RKO (cell line): ENCODE results near the gene LAMTOR4.
A peak's percentile ranks its signal among the peaks of the same experiment; 100 is the strongest.
"Not testable (repeated sequence)": the region's sequence is repeated elsewhere in the genome, so short reads cannot be mapped to it uniquely, and the experiment has no call there.

Experiments
- DNase-seq: peaks from one replicate; pipeline ENCODE4 v3.0.0-alpha.2; 2016; ENCODE audit warnings: low spot score

LAMTOR4 gene

DNA sequence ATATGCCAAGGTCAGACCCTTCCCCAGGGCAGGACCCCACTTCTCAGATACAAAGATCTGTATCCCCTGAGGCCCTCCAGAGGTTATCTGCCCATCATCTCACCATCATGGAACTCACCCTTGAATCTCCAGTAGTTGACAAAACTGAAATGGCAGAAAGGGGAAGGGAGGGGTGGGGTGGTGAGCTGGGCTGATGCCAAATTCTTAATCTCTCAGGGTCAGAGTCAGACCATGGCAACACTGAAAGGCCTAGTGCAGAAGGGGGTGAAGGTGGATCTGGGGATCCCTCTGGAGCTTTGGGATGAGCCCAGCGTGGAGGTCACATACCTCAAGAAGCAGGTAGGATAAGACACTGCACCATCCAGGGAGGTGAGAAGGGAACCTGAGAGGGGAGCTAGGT lies 26.1 kb upstream of the LAMTOR4 start:
- no peak for DNase-seq

DNA sequence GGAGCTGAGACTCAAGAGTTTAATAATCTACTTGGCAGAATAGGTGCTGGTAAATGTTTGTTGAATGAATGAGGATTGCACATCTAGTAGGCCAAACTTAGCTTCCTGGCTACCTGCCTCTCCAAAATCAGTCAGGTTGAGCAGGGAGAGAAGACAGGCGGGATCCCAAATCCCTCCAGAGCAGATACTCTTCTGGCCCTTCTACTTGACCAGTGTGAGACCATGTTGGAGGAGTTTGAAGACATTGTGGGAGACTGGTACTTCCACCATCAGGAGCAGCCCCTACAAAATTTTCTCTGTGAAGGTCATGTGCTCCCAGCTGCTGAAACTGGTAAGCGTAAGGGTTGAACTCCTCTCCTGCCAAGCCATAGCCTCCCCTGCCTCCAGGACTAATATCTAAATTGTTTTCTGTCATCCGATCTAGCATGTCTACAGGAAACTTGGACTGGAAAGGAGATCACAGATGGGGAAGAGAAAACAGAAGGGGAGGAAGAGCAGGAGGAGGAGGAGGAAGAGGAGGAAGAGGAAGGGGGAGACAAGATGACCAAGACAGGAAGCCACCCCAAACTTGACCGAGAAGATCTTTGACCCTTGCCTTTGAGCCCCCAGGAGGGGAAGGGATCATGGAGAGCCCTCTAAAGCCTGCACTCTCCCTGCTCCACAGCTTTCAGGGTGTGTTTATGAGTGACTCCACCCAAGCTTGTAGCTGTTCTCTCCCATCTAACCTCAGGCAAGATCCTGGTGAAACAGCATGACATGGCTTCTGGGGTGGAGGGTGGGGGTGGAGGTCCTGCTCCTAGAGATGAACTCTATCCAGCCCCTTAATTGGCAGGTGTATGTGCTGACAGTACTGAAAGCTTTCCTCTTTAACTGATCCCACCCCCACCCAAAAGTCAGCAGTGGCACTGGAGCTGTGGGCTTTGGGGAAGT lies 24.2 kb upstream of the LAMTOR4 start:
- DNase-seq: no peak

DNA sequence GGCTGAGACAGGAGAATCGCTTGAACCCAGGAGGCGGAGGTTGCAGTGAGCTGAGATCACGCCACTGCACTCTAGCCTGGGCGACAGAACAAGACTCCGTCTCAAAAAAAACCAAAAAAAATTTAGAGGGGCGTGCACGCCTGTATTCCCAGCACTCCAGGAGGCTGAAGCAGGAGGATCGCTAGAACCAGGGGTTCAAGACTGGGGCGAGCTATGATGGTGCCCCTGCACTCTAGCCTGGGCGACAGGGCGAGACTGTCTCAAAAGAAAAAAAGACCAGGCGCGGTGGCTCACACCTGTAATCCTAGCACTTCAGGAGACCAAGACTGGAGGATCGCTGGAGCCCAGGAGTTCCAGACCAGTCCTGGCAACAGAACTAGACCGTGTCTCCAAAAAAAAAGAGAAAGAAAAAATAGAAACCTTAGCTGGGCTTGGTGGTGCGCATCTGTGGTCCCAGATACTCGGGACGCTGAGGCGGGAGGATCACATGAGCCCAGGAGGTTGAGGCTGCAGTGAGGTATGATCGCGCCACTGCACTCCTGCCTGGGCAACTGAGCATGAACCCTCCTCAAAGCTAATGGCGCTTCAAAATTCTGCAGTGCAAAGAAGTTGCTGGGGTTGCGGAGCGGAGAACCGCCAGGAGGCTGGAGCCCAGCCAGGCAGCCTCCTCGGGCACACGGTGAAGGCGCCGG lies 22.3 kb upstream of the LAMTOR4 start:
- DNase-seq: no peak

DNA sequence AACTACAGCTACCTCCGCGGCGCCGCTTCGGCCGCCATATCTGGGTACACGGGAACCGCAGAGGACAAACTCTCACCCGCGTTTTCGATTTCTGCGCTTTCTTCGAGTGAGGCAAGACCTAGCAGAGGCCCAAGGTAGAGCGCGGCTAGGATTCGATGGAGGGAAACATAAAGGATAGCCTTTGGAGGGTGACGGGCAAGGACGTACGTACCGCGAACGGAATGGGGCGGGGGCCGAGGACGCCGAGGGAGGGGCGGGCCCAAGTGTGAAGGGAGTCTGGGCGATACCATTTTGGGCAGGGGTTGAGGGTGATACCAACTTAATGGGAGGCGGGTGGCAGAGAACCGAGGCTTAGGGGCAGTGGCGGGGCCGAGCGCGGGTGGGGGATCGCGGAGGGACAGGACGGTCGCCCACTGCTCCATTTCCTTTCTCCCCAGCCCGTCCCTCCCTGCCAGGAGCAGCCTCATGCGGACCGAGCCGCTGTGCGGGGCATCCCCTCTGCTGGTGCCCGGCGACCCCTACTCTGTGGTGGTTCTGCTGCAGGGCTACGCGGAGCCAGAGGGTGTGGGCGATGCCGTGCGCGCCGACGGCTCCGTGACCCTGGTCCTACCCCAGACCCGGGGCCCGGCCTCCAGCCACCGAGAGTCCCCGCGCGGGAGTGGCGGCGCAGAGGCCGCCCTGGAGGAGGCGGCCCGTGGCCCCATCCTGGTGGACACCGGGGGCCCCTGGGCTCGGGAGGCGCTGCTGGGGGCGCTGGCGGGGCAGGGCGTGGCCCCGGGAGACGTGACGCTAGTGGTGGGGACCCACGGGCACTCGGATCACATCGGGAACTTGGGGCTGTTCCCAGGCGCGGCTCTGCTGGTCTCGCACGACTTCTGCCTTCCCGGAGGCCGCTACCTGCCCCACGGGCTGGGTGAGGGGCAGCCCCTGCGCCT lies 21.5 kb upstream of the LAMTOR4 start, which contains the start of gene MBLAC1:
Gene MBLAC1 (plus strand): TSS at position 37 of the 935 bp plus-strand sequence. CDS start 429 bp downstream, at position 466.
- peak; percentile 92 for DNase-seq

DNA sequence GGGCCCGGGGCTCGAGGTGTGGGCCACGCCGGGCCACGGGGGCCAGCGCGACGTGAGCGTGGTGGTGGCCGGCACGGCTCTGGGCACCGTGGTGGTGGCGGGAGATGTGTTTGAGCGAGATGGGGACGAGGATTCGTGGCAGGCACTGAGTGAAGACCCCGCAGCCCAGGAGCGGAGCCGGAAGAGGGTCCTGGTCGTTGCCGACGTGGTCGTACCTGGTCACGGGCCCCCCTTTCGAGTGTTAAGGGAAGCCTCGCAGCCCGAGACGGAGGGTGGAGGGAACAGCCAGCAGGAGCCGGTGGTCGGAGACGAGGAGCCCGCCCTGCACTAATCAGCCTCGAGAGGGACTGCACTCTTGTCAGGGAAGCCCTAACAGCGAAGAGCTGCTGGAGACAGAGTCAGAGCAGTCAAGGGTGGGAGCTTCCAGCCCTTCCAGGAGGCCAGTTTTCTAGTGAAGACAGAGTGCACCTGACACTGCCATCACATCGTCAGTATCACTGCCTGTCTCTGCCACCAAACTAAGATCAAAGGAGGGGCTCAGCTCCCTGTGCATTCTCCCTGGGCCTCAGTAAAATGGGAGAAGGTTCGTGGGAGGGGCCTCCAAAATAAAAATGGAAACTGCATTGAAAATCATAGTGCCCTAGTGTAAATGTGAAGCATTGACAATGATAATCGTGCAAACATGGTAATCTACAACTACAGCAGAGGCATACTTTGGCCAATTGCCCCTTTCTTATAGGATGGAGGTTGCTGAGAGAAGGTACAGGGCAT lies 20.7 kb upstream of the LAMTOR4 start:
- DNase-seq: peak; percentile 66

DNA sequence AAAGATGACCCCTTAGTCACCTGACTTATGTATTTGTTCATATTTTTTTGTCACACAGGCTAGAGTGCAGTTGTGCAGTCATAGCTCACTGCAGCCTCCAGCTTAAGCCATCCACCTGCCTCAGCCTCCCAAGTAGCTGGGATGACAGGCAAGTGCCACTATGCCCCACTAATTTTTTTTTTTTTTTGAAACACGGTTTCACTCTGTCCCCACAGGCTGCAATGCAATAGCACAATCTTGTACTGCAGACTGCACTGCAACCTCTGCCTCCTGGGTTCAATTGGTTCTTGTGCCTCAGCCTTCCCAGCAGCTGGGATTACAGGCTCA lies 20.1 kb upstream of the LAMTOR4 start:
- no peak for DNase-seq

DNA sequence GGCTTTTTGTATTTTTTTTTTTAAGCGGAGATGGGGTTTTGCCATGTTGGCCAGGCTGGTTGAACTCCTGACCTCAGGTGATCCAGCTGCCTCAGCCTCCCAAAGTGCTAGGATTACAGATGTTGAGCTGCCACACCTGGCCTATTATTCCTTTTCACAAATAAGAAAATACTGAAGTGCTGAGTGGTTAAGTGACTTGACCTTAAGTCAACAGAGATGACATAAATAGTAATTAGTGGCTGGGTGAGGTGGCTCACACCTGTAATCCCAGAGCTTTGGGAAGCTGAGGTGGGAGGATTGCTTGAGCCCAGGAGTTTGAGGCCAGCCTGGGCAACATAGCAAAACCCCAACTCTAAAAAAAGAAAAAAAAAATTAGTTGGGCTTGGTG lies 18.5 kb upstream of the LAMTOR4 start:
- peak; percentile 62 for DNase-seq

DNA sequence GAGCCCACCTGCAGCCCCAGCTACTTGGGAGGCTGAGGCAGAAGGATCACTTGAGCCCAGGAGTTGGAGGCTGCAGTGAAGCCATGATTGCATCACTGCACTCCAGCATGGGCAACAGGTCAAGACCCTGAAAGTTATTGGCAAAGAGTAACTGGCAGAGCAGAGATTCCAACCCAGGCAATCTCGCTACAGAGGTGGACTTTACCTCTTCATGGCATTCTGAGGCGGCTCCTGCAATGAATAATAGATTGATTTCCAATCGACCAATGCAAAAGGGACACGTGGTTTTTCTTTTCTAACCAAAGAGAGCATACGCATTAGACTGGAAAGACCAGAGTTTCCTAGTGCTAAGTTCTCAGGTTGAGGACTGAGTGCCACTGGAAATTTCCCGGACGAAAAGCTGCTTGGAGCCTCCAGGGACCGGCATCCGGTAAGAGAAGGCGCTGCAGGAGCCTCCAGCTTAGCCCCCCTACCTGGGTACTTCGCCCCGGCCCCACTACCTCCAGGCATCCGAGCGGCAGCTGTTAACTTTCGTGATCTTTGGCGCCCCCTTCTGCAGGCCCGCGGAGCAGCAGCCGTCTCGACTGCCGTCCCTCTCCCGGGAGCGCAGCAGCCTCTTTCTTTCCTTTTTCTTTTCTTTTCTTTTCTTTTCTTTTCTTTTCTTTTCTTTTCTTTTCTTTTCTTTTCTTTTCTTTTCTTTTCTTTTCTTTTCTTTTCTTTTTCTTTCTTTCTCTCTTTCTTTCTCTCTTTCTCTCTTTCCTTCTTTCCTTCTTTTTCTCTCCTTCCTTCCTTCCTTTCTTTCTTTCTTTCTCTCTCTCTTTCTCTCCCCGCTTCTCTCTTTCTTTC lies 17.9 kb upstream of the LAMTOR4 start:
- DNase-seq: peak; percentile 62

DNA sequence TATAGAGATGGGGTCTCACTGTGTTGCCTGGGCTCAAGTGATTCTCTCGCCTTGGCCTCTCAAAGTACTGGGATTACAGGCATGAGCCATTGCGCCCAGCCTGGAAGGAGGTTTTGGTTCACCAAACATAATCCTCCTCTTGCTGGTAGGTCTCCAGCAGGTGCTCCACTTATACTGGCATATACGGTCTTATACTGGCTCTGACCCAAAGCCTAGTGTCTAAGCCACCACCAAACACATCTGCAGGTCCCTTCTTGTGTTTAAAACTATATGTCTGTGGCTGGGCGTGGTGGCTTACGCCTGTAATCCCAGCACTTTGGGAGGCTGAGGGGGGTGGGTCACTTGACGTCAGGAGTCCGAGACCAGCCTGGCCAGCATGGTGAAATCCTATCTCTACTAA lies 16.6 kb upstream of the LAMTOR4 start:
- DNase-seq: no peak

DNA sequence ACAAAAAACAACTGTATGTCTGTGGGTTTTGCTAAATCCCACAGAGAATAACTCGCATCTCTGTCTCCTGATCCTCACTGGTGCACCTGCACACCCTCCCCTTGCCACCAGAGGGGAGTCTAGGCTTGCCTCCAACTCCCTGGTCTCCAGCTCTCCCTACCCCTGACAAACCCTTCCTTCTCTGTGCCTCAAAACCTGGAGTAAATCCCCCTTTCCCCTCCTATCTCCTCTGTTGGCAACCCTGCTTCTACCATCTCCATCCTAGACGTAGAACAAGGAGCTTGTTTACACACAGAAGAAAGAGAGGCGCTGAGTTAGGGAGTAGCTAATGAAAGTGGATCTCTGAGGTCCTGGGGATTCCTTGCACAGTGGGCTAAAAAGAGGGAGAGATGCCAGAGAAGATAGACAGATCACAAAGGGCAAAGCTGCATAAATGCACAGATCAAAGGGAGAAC lies 16.0 kb upstream of the LAMTOR4 start:
- peak; percentile 80 for DNase-seq

DNA sequence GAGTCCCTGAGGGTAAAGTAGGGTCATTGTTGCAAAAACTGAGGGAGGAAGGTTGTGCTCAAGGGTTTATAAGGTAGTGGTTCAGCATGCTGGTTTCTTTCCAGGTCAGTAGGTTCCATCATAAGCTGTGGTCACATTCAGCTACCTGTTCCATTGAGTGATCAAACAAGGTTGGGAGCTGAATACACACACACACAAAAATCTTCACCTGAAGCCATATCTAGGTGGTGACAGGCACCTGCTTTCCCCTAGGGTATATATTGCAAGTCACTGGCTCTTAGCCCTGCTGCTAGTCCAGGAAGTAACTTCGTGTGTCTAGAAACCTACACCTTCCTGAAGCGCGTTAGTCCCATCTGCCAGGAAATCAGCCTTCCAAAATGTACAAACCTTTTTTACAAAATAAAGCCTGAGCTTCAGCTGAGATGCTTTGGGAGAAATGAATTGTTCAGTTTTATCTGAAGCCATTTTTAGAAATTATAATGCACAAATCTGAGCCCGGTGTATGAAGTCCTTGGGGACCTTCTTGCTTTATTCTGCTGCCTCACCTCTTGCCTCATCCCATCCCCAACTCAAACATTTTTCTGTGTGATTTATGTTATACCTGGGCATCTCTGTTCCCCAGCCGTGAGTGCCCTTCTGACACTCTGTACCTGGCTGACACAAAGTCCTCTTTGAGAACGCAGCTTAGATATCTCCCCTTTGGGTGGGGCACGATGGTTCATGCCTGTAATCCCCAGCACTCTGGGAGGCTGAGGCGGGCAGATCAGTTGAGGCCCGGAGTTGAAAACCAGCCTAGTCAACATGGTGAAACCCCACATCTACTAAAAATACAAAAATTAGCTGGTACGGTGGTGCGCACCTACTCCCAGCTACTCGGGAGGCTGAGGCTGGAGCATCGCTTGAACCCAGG lies 10.6 kb upstream of the LAMTOR4 start:
- DNase-seq: no peak

DNA sequence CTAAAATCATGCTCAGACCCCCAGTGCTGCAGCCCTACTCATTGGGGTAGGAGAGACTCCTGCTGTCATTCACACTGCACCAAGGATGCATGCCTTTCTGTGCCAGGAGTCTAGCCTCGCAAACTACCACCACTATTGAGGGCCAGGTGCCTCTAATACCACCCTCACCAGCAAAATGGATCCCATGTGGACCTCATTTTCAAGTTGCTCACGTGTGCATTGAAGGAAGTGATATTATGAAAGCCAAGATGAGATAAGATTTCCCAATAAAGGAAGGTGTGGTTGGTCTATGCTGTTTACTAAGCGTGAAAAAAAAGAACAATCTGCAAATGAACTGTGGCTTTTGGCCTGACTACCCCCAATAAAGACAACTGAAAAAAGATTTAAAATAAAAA lies 7.2 kb upstream of the LAMTOR4 start:
- DNase-seq: no peak

DNA sequence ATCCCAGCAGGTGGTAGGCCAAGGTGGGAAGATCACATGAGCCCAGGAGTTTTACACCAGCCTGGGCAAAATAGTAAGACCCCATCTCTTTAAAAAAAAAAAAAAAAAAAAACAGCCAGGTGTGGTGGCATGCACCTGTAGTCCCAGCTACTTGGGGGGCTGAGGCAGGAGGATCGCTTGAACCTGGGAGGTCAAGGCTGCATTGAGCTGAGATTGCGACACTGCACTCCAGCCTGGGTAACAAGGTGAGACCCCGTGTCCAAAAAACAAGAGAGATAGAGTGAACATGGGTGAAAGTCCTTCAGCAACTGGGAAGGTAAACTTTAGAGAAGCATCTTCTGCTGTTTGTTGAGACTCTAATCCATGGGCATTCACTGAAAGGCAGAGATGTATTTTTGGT lies 6.3 kb upstream of the LAMTOR4 start:
- DNase-seq: no peak

DNA sequence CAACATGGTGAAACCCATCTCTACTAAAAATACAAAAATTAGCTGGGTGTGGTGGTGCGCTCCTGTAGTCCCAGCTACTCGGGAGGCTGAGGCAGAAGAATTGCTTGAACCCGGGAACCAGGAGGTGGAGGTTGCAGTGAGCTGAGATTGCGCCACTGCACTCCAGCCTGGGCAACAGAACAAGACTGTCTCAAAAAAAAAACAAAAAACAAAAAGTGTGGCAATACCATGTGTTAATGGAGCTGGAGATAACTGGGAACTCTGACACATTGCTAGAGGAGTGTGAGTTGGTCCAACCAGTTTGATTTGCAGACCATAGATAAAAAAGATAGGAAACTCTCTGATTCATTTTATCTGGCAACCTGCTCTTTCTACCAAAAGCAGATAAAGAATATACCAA lies 2.4 kb upstream of the LAMTOR4 start:
- not testable (repeated sequence) for DNase-seq

DNA sequence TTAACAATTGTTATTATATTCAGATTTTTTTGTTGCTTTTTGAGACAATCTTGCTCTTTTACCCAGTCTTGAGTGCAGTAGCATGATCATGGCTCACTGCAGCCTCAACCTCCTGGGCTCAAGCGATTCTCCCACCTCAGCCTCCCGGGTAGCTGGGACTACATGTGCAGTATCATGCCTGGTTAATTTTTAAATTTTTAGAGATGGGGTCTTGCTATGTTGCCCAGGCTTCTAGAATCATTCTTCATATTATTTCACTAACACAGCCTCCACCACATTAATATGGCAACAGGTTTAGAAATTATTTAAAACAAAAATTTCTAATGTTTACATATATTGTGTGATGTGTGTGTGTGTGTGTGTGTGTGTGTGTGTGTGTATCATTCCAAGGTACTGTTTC lies 1.4 kb upstream of the LAMTOR4 start:
- DNase-seq: no peak

DNA sequence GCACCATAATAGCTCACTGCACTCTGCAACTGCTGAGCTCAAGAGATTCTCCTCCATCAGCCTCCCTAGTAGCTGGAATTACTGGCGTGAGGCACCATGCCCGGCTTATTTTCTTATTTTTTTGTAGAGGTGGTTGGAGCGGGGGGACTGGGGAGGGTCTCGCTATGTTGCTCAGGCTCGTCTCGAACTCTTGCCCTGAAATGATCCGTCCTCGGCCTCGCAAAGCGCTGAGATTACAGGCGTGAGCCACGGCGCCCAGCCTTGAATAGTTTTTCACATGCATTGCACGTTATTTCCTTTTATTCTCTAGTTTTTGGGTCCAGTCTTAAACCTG lies 526 bp upstream of the LAMTOR4 start:
- no peak for DNase-seq

DNA sequence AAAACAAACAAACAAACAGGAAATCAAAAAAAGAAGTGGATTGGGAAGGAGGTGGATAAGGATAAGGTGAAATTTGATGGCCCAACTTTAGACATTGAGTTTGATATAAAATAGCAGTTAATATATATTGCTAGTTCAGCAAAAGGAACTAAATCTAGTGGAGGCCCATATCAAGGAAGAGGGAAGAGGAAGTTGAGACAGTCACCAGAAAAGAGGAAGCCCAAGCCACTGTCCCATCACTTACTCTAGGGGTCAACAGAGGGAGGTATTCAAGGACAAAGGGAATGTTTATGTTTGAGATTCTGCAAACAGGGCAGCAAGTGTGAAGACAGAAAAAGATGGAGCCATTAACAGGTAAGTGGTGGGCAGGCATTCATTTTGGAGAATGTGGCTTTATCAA lies 3.7 kb downstream of the LAMTOR4 start:
- no peak for DNase-seq

DNA sequence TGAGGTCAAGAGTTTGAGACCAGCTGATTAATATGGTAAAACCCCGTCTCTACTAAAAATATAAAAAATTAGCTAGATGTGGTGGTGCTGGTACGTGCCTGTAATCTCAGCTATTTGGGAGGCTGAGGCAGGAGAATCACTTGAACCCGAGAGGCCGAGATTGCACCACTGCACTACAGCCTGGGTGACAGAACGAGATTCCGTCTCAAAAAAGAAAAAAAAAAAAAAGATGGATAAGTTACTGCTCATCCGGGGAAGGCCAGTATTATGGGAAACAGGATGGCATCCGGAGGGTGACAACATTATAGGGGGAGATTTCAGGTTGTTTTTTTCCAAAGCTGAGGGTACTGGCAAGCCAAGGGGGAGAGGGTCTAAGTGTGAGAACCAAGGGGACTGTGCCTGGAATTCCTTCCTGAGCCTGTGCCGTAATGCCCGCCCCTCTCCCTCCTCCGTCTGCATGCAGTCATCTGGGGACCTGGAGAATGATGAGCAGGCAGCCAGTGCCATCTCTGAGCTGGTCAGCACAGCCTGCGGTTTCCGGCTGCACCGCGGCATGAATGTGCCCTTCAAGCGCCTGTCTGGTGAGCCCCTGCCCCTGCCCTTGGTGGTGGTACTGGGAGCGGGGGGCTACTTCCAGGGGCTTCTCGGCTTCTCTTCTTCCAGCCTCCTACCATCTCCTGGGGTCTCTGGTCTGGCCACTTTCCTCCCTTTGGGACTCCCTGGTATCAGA lies 4.4 kb downstream of the LAMTOR4 start:
- DNase-seq: no peak
